CD4-positive, alpha-beta T cell treated with Interleukin-6 at 100 ng/mL for 8 hours (primary cell): ENCODE results near the gene MYO15B.

Experiments
- DNase-seq: peaks from one replicate; pipeline ENCODE4 v3.0.0-alpha.2; 2020; ENCODE audit warnings: mixed read lengths, low spot score

Gene MYO15B

DNA sequence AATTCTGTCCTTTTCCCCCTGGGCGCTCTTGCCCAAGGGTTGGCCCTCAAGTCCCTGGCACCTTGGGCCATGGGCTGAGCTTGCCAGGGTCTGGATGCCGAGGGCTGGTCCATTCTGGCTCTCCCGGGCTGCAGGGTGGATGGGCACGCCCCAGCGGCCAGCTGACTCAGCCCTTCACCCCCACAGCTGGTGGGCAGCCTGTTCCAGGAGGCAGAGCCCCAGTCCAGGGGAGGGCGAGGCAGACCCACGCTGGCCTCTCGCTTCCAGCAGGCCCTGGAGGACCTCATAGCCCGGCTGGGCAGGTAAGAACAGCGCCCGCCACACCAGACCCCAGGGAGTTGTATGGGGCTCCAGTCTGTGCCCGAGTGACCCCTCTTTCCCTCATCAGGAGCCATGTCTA, 15.0 kb downstream of the MYO15B start:
- DNase-seq = no peak

DNA sequence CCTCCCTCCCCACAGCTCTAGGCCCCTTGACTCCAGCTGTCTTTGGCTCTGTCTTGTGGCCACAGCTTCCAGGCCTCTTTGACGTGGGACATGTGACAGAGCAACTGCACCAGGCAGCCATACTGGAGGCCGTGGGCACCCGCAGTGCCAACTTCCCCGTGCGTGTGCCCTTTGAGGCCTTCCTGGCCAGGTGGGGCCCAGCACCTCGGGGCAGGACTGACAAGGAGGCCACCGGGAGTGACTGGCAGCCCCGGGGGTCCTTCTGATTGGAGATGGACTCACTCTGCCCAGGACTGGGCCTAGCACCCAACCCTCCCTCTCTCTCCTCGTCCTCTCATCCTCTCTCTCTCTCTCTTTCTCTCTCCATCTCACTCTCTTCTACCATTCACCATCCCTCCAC, 15.5 kb downstream of the MYO15B start:
- no peak for DNase-seq

DNA sequence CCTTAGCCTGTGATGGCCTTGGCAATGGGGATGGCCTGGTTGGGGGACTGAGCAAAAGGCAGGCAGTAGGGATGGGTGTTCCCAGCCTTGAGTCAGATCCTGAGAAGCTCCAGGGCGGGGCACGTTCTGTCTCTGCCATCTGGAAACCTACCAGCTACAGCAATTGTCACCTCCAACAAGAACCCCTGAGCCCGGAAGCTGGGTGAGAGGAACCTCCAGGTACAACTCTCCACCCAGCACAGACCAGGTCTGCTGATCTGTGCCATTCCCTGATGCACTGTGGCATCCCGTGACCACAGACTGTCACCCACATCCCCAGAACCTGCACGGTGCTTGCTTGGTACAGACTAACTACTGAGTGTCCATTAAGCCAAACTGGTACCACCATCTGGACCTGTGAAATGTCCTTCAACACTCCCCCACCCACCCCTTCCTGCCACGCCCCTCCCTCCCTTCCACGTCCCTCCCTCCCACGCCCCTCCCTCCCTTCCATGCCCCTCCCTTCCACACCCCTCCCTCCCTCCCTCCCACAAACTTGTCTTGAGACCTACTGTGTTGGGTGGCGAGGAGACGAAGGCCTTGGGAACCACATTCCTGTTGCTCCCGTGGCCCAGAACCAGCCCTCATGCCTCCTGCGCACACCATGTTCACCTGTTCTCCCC, 16.6 kb downstream of the MYO15B start:
- no peak for DNase-seq

DNA sequence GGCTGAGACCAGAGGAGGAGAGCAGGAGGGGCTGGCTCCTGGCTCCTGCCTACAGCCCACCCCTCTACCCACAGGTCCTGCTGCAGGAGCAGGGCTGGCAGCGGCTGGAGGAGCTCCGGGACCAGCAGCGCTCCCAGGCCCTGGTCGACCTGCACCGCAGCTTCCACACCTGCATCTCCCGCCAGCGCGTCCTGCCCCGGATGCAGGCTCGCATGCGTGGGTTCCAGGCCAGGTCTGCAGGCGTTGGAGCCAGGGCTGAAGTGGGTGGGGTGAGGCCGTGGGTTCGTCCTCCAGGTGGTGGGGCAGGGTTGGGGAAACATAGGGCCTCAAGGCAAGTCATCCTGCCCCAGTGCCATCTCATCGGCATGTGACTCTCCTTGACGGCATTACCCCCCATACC, 18.2 kb downstream of the MYO15B start:
- no peak for DNase-seq

DNA sequence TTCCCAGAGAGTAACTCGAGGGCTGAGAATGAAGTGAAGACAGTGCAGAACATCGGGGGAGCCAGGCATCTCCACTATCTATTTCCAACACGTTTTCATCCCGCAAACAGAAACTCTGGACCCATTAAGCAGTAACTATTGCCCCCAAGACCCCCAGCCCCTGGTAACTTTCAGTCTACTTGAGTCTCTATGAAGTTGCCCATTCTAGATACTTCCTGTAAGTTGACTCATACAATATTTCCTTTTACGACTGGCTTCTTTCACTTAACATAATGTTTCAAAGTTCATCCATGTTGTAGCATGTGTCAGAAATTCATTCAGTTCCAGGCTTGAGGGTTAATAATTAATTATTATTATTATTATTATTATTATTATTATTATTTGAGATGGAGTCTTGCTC, 19.5 kb downstream of the MYO15B start:
- no peak for DNase-seq

DNA sequence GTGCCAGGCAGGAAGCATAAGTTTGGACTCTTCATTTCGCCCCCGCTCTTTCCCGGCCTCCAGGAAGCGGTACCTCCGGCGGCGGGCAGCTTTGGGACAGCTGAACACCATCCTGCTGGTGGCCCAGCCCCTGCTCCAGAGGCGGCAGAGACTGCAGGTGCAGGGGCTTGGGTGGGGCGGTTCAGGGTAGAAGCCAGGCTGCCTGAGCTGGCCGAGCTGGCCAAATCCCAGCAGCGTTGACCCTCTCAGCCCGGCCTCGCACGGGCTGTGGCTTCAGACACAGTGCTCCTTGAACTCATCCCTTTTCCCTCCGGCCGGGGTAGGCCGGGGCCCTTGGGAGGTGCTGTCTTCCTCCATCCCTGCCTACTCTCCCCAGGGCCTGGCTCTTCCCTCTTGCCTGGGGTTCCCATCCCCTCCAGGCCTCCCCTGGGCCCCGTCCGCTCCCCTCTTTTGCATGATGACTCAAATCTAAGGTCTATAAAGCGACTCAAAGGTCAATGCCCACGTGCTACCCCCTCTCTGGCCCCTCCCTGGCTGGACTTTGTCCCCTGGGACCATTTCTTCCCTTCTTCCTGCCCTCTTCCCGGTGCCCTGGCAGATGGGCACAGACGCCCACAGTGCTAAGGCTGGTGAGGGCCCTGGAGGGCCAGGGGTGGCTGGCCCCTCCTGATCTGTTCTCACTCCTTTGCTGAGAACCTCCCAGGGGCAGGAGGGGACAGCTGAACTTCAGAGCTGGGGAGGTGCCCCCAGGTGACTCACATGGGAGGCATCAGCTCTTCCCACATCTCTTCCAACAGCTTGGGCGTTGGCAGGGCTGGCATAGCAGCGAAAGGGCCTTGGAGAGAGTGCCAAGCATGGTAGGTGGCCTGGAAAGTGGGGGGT, 22.7 kb downstream of the MYO15B start:
- DNase-seq = no peak

DNA sequence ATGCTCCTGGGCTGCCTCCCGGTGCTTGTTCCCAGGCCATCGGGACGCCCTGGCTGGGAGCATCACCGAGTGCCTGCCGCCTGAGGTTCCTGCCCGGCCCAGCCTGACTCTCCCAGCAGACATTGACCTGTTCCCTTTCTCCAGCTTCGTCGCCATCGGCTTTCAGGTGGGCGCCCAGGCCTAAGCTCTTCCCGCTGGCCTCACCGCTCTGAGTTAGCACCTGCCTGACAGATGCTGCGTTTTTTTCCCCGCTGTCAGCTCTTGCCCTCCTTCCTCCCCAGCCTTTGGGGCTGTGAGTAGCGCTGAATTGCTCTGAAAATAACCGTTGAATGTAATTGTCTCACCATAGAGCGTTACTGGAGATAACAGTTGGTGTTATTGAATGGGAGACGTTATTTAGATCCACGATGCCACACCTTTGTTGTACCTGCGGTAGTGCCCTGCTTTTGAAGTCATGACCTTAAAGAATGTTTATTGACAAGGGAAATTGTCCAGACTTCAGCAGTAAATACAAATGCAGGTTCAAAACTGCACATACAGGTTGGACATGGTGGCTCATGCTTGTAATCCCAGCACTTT, 24.3 kb downstream of the MYO15B start:
- no peak for DNase-seq

DNA sequence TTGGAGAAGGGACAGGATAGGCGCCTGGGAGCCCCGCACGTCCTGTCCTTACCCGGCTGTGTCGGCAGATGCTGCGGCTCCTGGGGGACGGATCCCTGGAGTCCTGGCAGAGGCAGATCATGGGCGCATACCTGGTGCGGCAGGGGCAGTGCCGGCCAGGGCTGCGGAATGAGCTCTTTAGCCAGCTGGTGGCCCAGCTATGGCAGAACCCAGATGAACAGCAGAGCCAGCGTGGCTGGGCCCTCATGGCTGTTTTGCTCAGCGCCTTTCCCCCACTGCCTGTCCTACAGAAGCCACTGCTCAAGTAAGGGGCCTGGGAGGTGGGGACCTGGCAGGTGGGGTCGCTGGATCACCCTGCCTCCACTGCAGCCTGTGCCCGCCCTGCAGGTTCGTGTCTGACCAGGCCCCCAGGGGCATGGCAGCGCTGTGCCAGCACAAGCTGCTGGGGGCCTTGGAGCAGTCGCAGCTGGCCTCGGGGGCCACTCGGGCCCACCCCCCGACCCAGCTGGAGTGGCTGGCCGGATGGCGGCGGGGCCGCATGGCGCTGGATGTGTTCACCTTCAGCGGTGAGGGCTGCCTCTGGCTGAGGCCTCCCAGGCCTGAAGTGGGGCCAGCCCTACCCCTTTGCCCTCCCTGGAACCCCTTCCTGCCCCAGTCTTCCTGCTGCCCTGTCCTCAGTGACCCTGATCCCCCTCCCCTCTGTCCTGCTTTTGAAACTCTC, 25.5 kb downstream of the MYO15B start:
- no peak for DNase-seq

DNA sequence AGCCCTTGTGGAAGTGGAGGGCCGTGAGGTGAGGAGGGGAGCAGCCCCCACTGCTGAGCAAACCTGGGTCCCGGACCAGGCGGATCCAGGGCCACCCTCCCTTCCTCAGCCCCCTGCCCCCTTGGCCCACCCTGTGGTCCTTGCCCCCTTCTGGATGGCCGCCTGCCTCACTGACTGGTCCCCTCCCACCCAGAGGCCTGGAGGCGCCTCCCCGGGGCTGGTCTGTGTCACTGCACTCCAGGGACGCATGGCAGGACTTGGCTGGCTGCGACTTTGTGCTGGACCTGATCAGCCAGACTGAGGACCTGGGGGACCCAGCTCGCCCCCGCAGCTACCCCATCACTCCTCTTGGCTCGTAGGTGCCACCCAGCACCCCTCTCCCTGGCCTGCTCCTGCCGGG, 26.4 kb downstream of the MYO15B start:
- no peak for DNase-seq

DNA sequence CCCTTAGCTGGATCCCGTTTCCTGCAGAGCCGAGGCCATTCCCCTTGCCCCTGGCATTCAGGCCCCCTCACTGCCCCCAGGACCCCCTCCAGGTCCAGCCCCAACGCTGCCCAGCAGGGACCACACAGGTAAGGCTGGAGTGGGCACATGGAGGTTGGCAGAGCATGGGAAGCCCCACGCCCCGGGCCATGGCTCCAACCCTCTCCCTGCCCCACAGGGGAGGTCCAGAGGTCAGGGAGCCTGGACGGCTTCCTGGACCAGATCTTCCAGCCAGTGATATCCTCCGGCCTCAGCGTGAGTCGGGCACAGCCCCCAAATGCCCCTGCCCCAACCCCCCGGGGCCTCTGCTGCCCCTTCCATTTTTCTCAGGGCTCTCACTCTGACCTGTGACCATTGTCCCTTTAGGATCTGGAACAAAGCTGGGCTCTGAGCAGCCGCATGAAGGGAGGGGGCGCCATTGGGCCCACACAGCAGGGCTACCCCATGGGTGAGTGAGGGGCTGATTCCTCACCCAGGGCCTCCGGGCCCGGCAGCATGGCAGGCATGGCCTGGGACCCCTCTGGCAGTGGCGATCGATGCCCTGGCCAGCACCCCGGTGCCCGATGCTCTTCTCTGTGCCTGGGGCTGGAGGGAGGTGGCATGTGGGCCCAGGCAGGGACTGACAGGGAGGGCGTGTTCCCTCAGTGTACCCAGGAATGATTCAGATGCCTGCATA, 27.1 kb downstream of the MYO15B start:
- DNase-seq = no peak

DNA sequence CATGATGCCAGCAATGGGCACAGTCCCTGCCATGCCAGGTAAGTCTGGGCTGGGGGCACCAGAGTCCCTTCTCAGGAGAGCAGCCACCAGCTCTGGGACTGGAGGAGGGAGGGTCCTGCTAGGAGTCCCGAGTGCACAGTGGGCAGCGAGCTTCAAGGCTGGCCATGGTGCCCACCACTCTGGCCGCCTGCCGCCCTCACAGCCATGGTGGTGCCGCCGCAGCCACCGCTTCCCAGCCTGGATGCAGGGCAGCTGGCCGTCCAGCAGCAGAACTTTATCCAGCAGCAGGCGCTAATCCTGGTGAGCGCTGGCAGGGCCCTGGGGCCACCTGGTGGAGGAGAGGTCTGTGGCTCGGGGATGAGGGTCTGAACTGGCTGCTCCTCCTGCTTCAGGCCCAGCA, 27.7 kb downstream of the MYO15B start:
- DNase-seq = no peak

DNA sequence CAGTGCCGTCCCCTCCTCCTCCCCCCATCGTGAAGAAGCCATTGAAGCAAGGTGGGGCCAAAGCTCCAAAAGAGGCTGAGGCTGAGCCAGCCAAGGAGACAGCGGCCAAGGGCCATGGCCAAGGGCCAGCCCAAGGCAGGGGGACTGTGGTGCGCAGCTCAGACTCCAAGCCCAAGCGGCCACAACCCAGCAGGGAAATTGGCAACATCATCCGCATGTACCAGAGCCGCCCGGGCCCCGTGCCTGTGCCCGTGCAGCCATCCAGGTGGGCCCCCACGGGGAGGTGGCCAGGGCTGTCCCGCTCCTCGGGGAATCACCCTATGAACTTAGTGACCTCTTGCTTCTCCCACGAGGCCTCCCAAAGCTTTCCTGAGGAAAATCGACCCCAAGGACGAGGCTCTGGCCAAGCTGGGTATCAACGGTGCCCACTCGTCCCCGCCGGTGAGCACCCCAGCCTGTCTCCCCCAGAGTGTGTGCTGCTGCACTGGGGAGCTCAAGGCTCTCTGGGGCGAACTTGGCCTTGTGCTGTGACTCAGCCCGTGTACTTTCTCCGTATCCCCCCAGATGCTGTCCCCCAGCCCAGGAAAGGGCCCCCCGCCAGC, 29.0 kb downstream of the MYO15B start:
- DNase-seq = no peak

DNA sequence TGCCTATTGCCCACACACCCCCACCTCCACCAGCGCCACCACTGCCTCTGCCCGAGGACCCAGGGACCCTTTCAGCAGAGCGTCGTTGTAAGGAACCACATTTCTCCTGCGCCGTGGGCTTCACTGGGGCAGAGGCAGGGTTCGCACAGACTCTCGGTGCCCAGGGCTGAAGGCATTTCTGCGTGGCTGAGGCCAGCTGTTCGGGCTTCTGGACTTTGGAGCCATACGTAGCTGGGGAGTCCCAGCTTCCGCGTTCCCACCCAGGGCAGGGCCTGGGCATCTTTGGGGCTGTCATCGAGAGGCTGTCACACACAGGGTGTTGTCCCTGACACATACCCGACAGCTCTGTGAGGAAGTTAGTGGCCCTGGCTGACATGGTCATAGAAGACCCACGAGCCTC, 29.6 kb downstream of the MYO15B start:
- DNase-seq = no peak

DNA sequence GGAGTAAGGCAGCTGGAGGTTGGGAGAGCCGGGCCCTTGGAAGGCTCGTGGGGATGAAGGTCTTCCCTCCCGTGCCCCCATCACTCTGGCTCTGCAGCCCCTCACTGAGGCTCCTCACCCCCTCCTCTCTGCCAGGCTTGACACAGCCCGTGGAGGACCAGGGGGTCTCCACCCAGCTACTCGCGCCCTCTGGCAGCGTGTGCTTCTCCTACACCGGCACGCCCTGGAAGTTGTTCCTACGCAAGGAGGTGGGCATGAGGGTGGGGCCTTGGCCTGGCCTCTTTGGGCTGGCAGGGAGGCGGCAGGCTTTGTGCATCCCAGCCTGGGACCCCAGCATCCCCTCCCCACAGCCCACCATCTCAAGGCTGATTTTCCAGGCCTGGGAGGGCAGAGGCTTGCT, 30.1 kb downstream of the MYO15B start:
- no peak for DNase-seq

DNA sequence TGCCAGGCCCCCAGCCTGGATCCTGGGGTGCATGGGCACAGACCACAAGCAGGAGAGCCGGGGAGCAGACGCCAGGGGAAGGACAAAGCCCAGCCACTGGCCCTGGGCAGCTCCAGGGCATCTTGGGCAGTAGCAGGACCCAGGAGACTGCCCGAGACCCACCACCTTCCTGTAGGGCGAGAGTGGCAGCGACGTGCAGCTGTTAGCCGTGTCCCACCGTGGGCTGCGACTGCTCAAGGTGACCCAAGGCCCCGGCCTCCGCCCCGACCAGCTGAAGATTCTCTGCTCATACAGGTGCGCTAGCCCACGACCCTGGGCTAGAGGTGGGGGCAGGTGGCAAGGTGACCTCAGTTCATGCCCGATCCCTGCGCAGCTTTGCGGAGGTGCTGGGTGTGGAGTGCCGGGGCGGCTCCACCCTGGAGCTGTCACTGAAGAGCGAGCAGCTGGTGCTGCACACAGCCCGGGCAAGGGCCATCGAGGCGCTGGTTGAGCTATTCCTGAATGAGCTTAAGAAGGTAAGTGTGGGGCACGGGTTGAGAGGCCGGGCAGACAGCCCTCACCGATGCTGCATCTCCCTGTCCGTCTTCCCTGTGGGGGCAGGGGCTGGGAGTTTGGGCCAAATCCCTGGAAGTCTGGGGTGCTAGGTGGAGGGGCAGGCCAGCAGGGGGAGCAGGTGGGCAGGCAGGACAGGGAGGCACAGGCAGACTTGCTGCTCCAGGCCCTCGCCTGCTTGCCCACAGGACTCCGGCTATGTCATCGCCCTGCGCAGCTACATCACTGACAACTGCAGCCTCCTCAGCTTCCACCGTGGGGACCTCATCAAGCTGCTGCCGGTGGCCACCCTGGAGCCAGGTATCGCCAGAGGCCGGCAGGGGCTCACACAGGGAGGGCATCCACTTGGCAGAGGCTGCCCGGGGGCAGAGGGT, 32.2 kb downstream of the MYO15B start:
- no peak for DNase-seq

DNA sequence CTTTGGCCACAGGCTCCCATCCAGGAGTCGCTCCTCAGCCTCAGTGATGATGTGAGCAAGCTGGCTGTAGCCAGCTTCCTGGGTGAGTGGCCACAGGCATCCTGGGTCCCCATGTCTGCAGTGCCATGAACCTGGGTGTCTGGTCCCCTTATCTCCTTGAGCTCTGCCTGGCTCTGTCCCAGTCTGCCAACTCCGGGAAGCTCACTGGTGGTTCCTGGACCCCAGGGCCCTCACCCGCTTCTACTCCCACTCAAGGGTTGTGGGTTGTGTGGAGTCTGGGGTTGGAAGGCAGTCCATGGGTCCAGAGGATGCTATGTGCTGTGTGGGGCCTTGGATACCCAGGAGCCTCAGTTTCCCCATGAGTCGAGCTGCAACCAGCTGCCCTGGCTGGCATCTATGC, 33.9 kb downstream of the MYO15B start:
- no peak for DNase-seq

DNA sequence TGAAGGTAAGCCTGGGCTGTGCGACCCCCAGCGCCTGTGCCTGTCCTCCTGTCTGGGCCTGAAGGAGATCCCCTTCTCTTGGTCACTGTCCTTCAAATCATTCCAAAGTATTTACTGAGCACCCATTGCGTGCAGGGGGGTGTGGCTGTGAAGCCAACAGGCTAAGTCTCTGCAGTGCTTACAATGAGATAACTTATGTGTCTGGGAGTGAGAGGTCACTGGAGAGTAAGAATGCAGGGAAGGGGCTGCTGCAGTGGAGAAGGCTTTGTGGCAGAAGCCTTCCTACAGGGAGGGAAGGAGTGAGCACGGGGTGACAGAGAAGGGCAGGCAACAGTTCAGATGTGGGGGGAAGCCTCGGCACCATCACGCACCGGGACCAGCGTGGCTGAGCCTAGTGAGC, 34.5 kb downstream of the MYO15B start:
- no peak for DNase-seq

DNA sequence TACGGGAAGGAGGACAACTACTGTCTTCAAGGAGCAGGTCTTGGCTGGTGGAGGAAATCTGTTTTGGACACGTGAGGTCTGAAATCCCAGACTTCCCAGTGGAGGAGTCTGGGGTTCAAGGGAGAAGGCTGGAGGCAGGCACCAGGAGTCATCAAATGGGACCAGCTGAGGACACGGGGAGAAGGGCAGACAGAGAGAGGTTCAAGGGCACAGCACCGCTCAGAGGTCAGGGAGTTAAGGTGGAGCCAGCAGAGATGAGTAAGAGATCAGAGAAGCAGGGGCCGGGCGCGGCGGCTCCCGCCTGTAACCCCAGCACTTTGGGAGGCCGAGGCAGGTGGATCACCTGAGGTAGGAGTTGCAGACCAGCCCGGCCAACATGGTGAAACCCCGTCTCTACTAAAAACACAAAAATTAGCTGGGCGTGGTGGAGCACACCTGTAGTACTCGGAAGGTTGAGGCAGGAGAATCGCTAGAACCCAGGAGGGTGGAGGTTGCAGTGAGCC, 35.2 kb downstream of the MYO15B start:
- no peak for DNase-seq

DNA sequence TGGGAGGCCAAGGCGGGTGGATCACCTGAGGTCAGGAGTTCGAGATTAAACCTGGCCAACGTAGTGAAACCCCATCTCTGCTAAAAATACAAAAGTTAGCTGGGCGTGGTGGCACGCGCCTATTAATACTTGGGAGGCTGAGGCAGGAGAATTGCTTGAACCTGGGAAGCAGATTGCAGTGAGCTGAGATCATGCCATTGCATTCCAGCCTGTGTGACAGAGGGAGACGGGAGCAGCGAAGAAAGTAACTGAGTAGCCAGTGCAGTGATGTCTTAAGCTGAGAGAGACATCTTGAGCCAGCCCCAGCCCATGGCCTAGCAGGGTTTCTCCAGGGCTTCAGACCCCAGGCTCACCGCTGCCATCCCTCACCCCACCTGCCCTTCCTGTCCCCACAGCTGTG, 35.8 kb downstream of the MYO15B start:
- DNase-seq = no peak

DNA sequence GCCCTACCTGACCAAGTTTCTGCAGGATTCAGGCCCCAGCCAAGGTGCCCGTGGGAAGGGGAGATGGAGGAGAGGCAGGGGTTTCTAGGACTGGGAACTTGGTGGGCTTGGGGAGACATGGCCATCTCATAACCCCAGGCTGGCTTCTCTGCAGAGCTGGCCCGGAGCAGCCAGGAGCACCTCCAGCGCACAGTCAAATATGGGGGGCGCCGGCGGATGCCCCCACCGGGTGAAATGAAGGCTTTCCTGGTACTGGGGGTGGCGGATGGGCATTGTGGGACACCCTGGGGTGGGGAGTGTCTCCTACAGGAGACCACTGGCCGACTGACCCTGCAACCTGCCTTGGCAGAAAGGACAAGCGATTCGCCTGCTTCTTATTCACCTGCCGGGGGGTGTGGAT, 36.4 kb downstream of the MYO15B start:
- no peak for DNase-seq
